Adrenal gland (tissue), 12 donors: ENCODE data around the gene CCDC117. TPM values are rescaled to one million over a fixed set of nuclear protein-coding genes. Genes with fewer than 3 reads are reported as not detected.

ENCODE experiments used
- DNase-seq, 7 donors: peaks; one replicate each; pipeline ENCODE4 v3.0.0-alpha.2; 2019 to 2020
- H3K27ac ChIP-seq, 5 donors: fragments of 200-600 bp; sonication (generic) in 4 of 5; 1 replicate in 3 of 5; 2 replicates in 2 of 5; pipeline versions ENCODE4 v1.5.1 to v1.8.0; 2016 to 2020; ENCODE audit warnings: mild to moderate bottlenecking in 1 of 5
- H3K27me3 ChIP-seq: fragments of 200-600 bp; 2 replicates; pipeline ENCODE4 v1.8.0; 2021
- H3K36me3 ChIP-seq, 2 donors: fragments of 200-600 bp; replicated peaks in 1 of 2; 1 replicate in 1 of 2; 2 replicates in 1 of 2; pipeline versions ENCODE4 v1.5.1 to v1.8.0; 2018 to 2022
- H3K4me1 ChIP-seq, 2 donors: fragments of 200-600 bp; replicated peaks in 1 of 2; 1 replicate in 1 of 2; 2 replicates in 1 of 2; pipeline versions ENCODE4 v1.5.1 to v1.8.0; 2018 to 2021
- H3K4me3 ChIP-seq, 4 donors: fragments of 200-600 bp; sonication (generic) in 3 of 4; one replicate each; pipeline ENCODE4 v1.5.1; 2016 to 2018
- H3K9me3 ChIP-seq, 3 donors: fragments of 200-600 bp; sonication (generic) in 1 of 3; replicated peaks in 1 of 3; 1 replicate in 2 of 3; 2 replicates in 1 of 3; pipeline versions ENCODE4 v1.5.1 to v1.8.0; 2016 to 2021
- CTCF ChIP-seq, 6 experiments: fragments of 450-650 bp in 4 of 6; fragments of 200-600 bp in 2 of 6; sonication (generic) in 1 of 6; IDR thresholded peaks; 1 replicate in 5 of 6; 2 replicates in 1 of 6; pipeline versions ENCODE4 v1.5.1 to v1.8.0; 2016 to 2021; ENCODE audit warnings: antibody characterized with exemption in 6 of 6, mild to moderate bottlenecking in 2 of 6, moderate library complexity in 1 of 6
- POLR2A ChIP-seq, 2 donors: fragments of 450-650 bp; IDR thresholded peaks; one replicate each; pipeline ENCODE4 v1.6.1; 2017; ENCODE audit warnings: antibody characterized with exemption in 2 of 2, mild to moderate bottlenecking in 2 of 2, moderate library complexity in 1 of 2
- WGBS, 4 donors: extraction: QIAGEN DNeasy Blood & Tissue Kit in 2 of 4; methylation state at CpG; one replicate each; pipeline versions ENCODE4 v1.1.5 to v1.1.7; 2013 to 2017; 5-methylcytosine and 5-hydroxymethylcytosine counted together
- intact Hi-C, 2 donors: fragments of 100-400 bp; cut with DNase I; formaldehyde crosslinking; loops; one replicate each; pipeline versions ENCODE4 v1.14.1 to v1.15.0; 2022 to 2023
- polyA plus RNA-seq, 3 donors: library from polyadenylated mRNA; stranded (reverse); fragments of 200-250 nt in 2 of 3; fragments of 350-450 nt in 1 of 3; fragmentation: Illumina TruSeq in 1 of 3; extraction: RNeasy Lipid Tissue Mini Kit (QIAGEN cat#74804) in 1 of 3; gene quantifications; one replicate each; pipeline ENCODE4 v1.2.3, GENCODE V29; 2013 to 2014
- total RNA-seq, 9 donors: library from RNA; depleted of rRNA in 4 of 9; stranded (reverse); fragments of >200 nt in 4 of 9; fragments of 120-200 nt in 1 of 9; fragmentation: NEBNext Ultra II Directional in 1 of 9; extraction: Animal tissue kit (Norgen Biotek cat#: 25700) in 1 of 9; gene quantifications; one replicate each; pipeline versions ENCODE4 v1.1.0 to v1.2.4, GENCODE V29; 2013 to 2023
- donor health status: healthy with polysubstance abuse.
- donor health status: Bipolar disorder and iron deficiency.
- donor health status: DM: yes; HTN: yes; CAD: no.
- donor health status: DM: no; HTN: no; CAD: no.
- donor health status: DM: no; HTN: no; CAD: no.
- donor health status: DM: yes; HTN: yes; CAD: no.

The CCDC117 gene
- total and polyA plus RNA-seq, 12 donors: 9.0 to 38.0 (median 23.1) TPM

DNA sequence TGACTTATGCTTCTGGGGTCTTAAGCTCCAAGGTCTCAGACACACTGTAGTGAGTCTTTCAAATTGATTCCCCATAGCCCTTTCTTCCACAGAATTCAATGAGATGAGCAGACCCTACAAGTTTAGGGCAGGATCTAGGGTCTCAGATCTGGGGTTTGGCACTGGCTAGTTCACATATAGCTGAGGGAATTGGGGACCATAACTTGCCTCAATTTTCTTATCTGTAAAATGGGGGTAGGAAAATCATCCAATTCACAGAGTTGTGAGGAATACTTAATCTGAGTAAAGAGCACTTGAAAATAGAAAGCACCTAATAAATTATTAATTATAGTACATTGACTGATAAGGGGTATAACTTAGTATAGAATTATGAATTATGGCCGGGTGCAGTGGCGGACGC, 5.9 kb upstream of the CCDC117 start:
- Histone ChIP-seq H3K27me3 (no peaks in the 10 kb centered on the region), H3K4me3 (no peak overlapping the region), H3K36me3 (no peaks in the 10 kb centered on the region), H3K27ac (no peak overlapping the region), H3K9me3 (no peaks in the 10 kb centered on the region), H3K4me1 (no peaks in the 10 kb centered on the region)
- intact Hi-C loops: loop anchor here in 1 of 2 donors (10.0 kb wide), 1 partner anchor 162 kb away; no protein-coding TSS in a partner anchor
- no peak for DNase-seq
- TF ChIP-seq POLR2A (IDR thresholded peaks at IDR 0.05) (no peak), CTCF (IDR thresholded peaks at IDR 0.05) (no peak)
- WGBS, 4 donors: 84 to 93% (median 89%) methylated on average over 3 of the region's 3 CpGs

DNA sequence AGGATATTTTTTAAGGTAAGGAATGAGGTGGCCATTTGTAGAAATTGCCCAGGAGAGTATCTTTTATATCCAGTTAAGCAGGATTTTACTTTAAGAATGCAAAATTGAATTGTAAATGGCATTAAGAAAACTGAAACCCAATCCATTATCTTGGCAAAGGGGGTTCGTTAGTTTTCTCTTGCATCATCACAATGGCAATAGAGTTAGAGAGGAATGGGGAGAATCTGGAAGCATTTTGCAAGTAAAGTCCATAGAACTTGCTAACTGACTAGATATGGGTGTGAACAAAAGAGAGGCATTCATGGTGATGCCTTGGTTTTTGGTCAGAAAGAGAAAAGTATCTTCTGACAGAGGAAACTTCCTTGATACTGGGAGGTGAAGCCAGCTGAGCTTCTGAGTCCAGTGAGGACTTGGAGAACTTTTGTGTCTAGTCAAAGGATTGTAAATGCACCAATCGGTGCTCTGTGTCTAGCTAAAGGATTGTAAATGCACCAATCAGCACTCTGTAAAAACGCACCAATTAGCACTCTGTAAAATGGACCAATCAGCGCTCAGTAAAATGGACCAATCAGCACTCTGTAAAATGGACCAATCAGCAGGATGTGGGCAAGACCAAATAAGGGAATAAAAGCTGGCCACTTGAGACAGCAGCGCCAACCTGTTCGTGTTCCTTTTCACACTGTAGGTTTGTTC, 3.6 kb upstream of the CCDC117 start:
- intact Hi-C loops: loop anchor here in 1 of 2 donors (10.0 kb wide), 1 partner anchor 164 kb away; no protein-coding TSS in a partner anchor
- H3K9me3 ChIP-seq: no peaks in the 10 kb centered on the region
- no peaks in the 10 kb centered on the region for H3K27me3 ChIP-seq
- H3K36me3 ChIP-seq: no peaks in the 10 kb centered on the region
- peaks cover 0 to 3% of the 10 kb centered on the region in 2 donors for H3K4me1 ChIP-seq
- no peak overlapping the region for H3K4me3 ChIP-seq
- no peak overlapping the region for H3K27ac ChIP-seq
- TF ChIP-seq POLR2A (IDR thresholded peaks at IDR 0.05) (no peak), CTCF (IDR thresholded peaks at IDR 0.05) (no peak)
- DNase-seq: no peak
- WGBS, 4 donors: 80 to 89% (median 86%) methylated on average over 6 of the region's 6 CpGs

DNA sequence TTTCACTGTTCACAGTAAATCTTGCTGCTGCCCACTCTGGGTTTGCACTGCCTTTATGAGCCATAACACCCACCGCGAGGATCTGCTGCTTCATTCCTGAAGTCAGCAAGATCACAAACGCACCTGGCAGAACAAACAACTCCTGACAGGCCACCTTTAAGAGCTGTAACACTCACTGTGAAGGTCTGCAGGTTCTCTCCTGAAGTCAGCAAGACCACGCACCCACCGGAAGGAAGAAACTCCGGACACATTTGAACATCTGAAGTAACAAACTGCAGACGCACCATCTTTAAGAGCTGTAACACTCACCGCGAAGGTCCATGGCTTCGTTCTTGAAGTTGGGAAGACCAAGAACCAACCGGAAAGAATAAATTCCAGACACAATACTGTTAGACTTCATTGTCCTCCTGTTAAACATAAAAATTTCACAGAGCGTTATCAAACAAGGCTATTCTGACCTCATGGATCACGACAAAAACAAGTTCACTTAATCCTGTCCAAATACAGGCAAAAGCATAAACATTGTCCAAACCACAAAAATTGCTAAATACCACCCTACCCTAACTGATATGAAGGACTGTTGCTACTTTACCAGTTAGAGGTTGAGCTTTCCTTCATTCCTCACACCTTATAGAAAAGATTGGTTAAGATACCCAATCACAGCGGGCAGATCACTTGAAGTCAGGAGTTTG, 3.0 kb upstream of the CCDC117 start:
- no peaks in the 10 kb centered on the region for H3K27me3 ChIP-seq
- no peak overlapping the region for H3K4me3 ChIP-seq
- DNase-seq: no peak
- H3K27ac ChIP-seq: no peak overlapping the region
- TF ChIP-seq POLR2A (IDR thresholded peaks at IDR 0.05) (no peak), CTCF (IDR thresholded peaks at IDR 0.05) (no peak)
- no peaks in the 10 kb centered on the region for H3K9me3 ChIP-seq
- intact Hi-C loops: loop anchor here in 1 of 2 donors (10.0 kb wide), 1 partner anchor 165 kb away; no protein-coding TSS in a partner anchor
- 88 to 94% (median 91%) methylated on average over 14 of the region's 14 CpGs for WGBS, 4 donors
- peaks cover 0 to 10% of the 10 kb centered on the region in 2 donors for H3K4me1 ChIP-seq
- no peaks in the 10 kb centered on the region for H3K36me3 ChIP-seq

DNA sequence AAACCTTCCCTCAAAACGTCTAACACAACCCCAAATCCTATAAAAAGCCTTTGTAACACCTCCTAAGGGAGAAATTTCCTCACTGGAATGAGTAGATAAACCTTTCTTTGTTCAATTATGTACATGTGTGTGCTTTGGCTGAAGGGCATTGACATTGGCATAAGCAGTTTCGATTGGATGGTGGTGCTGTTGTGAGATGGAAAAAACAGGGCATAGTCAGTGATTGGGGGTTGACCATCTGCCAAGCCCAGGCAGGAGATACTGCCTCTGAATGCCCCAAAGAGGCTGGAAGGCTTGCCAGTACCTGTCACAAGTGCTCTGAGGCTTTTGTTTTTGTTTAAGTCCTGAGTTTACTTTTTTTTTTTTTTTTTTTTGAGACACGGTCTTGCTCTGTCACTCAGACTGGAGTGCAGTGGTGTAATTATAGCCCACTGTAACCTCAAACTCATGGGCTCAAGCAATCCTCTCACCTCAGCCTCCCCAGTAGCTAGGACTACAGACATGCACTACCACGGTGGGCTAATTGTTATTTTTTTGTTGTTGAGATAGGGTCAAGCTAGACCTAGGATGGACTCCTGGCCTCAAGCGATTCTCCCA, 1.2 kb upstream of the CCDC117 start:
- 75 to 77% (median 76%) methylated on average over 5 of the region's 5 CpGs for WGBS, 4 donors
- no peaks in the 10 kb centered on the region for H3K9me3 ChIP-seq
- intact Hi-C loops: no loop called here
- H3K27me3 ChIP-seq: no peaks in the 10 kb centered on the region
- H3K36me3 ChIP-seq: peaks cover 0 to 14% of the 10 kb centered on the region in 2 donors
- TF ChIP-seq CTCF (IDR thresholded peaks at IDR 0.05) (no peak), POLR2A (IDR thresholded peaks at IDR 0.05) (no peak)
- peak in 1 of 7 donors; percentile 30 for DNase-seq
- peaks cover 0 to 17% of the 10 kb centered on the region in 2 donors for H3K4me1 ChIP-seq
- H3K4me3 ChIP-seq: no peak overlapping the region
- no peak overlapping the region for H3K27ac ChIP-seq
